LNCaP clone FGC (cell line): Measurements from ENCODE around the gene KIF13A.
"Not testable (repeated sequence)": the region's sequence is repeated elsewhere in the genome, so short reads cannot be mapped to it uniquely, and the experiment has no call there.

ENCODE experiments used
- DNase-seq: peaks from one replicate; pipeline ENCODE4 v3.0.0-alpha.2; 2011; ENCODE audit warnings: low read depth
- H3K4me3 ChIP-seq: 2 replicates; pipeline ENCODE4 v1.5.1; 2011; ENCODE audit warnings: mild to moderate bottlenecking, low read depth, low read length, control low read depth
- CTCF ChIP-seq: IDR thresholded peaks from 2 replicates; pipeline ENCODE4 v1.5.1; 2012; ENCODE audit warnings: mild to moderate bottlenecking; ENCODE audit not compliant: control insufficient read depth, insufficient read depth; ENCODE audit errors: extremely low read depth

Gene KIF13A

DNA sequence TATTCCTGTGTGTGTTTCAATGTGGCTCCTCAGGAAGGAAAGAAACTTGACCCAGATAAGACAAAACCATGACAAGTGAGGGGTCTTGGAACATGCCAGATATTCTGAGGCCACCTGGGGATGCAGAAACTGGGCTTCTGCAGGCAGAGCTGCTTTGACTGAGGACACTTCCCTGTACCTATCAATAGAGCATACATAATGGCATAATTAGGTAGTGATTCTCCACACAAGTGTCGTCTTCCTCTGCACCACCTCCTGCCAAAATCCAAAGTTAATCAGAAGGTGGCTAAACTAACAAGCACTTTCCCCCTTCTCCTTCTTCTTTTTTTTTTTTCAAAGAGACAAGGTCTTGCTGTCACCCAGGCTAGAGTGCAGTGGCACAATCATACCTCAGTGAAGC is 97.1 kb downstream of the KIF13A start:
- no peak overlapping the region for H3K4me3 ChIP-seq
- DNase-seq: no peak
- TF ChIP-seq CTCF: no peak

GRCh38 chr6:17889777-17890176 is 97.7 kb downstream of the KIF13A start:
- not testable (repeated sequence) for DNase-seq, H3K4me3 ChIP-seq

GRCh38 chr6:17886891-17887290 is 100.5 kb downstream of the KIF13A start:
- no peak overlapping the region for H3K4me3 ChIP-seq
- DNase-seq: no peak
- no peak for TF ChIP-seq CTCF

DNA sequence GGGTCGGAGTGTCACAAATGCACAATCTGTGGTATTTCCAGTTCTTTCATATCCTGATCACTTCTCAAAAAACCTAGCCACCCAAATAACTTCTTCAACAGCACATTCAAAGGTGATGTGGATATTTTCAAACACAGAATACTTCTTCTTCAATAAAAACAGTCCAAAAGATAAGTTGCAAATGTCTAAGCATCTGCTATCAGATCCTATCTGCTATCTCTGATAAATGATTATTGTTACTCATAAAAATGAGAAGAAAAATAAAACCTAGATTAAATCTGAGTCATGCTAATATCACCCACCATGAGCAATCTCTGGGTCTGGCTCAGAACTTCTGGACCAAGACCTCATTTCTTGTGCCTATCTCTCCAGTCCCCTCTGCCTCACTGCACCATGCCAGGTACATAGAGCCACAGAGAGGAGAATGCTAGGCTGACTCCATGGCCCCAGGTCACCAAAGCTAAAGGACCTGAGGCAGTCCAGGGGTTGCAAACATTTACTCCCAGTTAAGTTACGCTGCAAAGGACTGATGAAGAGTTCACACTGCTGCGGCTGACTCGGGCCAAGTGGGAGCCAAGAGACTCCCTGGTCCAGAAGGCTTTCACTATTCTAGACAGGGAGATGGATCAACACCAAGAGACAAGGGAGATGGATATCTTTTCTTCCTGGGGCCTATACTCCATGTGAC is 101.4 kb downstream of the KIF13A start:
- no peak for DNase-seq
- H3K4me3 ChIP-seq: no peak overlapping the region
- TF ChIP-seq CTCF: no peak

GRCh38 chr6:17884498-17885478 is 102.6 kb downstream of the KIF13A start:
- no peak overlapping the region for H3K4me3 ChIP-seq
- TF ChIP-seq CTCF: no peak
- no peak for DNase-seq

GRCh38 chr6:17883665-17884497 is 103.6 kb downstream of the KIF13A start:
- H3K4me3 ChIP-seq: no peak overlapping the region
- TF ChIP-seq CTCF: no peak
- DNase-seq: no peak
